ENCODE results near the gene GEMIN5. TPM values are rescaled to one million over a fixed set of nuclear protein-coding genes. Genes with fewer than 3 reads are reported as not detected.

Gene GEMIN5
- total RNA-seq, 1 donor from 2014 or later: 14.8 TPM

DNA sequence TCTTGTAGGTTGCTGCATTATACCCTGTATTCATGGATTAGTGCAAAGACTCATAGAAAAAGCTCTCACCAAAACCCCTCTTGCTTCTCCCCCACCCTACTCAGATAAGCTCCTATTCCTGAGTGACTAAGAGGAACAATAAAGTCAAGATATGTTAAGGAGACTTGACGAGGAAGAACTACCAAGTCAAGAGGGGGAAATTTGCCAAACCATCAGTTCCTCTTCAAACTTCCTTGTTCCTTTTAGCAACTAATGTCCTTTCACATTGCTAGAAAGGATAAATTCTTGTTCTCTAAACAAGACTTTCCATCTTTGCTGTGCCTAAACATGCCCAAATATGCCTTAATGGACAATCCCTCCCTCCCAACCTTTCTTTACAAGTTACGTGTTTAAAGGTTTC is 52.6 kb downstream of the GEMIN5 start:
- Histone ChIP-seq H3K79me2 (ENCODE audit: insufficient read depth, low read length) (no peaks in the 10 kb centered on the region), H3K4me2 (ENCODE audit: low read length) (no peak overlapping the region), H3K36me3 (ENCODE audit: insufficient read depth, low read length) (peaks cover 34% of the 10 kb centered on the region), H4K20me1 (ENCODE audit: insufficient read depth, low read length) (no peaks in the 10 kb centered on the region), H3K9ac (ENCODE audit: low read length) (no peak overlapping the region), H3K9me3 (ENCODE audit: insufficient read depth, low read depth, low read length) (peaks cover 15% of the 10 kb centered on the region), H3K4me1 (ENCODE audit: insufficient read depth, low read length) (no peaks in the 10 kb centered on the region), H3K27ac (ENCODE audit: low read depth, low read length) (no peak overlapping the region), H2AFZ (ENCODE audit: low read depth, low read length) (no peak overlapping the region), H3K4me3 (ENCODE audit: insufficient read depth, low read depth, low read length) (no peak overlapping the region), H3K27me3 (ENCODE audit: insufficient read depth, low read length) (no peaks in the 10 kb centered on the region)
- H3K9me3 Mint-ChIP-seq (ENCODE audit: unreplicated experiment): peaks cover 31% of the 10 kb centered on the region
- H3K36me3 Mint-ChIP-seq (ENCODE audit: low read depth, unreplicated experiment): peaks cover 58% of the 10 kb centered on the region
- no peak overlapping the region for H3K4me3 Mint-ChIP-seq (ENCODE audit: unreplicated experiment)
- TF ChIP-seq EZH2 (IDR thresholded peaks at IDR 0.05; ENCODE audit: insufficient read depth, low read length): no peak
- TF ChIP-seq, protein P1, sequence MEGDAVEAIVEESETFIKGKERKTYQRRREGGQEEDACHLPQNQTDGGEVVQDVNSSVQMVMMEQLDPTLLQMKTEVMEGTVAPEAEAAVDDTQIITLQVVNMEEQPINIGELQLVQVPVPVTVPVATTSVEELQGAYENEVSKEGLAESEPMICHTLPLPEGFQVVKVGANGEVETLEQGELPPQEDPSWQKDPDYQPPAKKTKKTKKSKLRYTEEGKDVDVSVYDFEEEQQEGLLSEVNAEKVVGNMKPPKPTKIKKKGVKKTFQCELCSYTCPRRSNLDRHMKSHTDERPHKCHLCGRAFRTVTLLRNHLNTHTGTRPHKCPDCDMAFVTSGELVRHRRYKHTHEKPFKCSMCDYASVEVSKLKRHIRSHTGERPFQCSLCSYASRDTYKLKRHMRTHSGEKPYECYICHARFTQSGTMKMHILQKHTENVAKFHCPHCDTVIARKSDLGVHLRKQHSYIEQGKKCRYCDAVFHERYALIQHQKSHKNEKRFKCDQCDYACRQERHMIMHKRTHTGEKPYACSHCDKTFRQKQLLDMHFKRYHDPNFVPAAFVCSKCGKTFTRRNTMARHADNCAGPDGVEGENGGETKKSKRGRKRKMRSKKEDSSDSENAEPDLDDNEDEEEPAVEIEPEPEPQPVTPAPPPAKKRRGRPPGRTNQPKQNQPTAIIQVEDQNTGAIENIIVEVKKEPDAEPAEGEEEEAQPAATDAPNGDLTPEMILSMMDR (IDR thresholded peaks at IDR 0.05; ENCODE audit: insufficient read depth, low read depth, low read length): no peak
- no peaks in the 10 kb centered on the region for H3K27me3 Mint-ChIP-seq (ENCODE audit: low read depth, unreplicated experiment)
- DNase-seq (ENCODE audit: low read depth) (no peak), FAIRE-seq (no peak)
- H3K27ac Mint-ChIP-seq (ENCODE audit: unreplicated experiment): no peak overlapping the region
- H3K4me1 Mint-ChIP-seq (ENCODE audit: low read depth, unreplicated experiment): no peaks in the 10 kb centered on the region

DNA sequence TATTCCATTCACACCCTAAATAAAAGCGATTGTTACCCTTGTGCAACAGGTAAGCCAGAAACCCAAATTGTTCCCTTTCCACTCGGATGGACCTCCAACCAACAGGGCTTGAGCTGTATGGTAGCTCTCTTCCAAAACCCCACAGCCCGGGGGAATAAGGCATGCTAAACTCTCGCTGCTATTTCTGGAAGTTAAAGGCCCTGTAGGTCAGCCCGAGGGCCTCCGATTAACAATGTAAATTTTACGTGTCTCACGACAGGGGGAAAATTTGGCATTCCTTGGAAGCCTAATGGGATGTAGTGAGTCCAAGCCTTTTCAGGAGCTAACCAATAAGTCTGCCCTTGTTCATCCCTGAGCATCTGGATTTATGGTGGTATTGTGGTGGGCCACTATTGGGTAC is 53.6 kb downstream of the GEMIN5 start:
- Histone ChIP-seq H3K36me3 (ENCODE audit: insufficient read depth, low read length) (peaks cover 28% of the 10 kb centered on the region), H2AFZ (ENCODE audit: low read depth, low read length) (no peak overlapping the region), H3K9ac (ENCODE audit: low read length) (no peak overlapping the region), H3K4me3 (ENCODE audit: insufficient read depth, low read depth, low read length) (no peak overlapping the region), H3K79me2 (ENCODE audit: insufficient read depth, low read length) (no peaks in the 10 kb centered on the region), H3K9me3 (ENCODE audit: insufficient read depth, low read depth, low read length) (peaks cover 15% of the 10 kb centered on the region), H3K4me1 (ENCODE audit: insufficient read depth, low read length) (no peaks in the 10 kb centered on the region), H3K27me3 (ENCODE audit: insufficient read depth, low read length) (no peaks in the 10 kb centered on the region), H3K27ac (ENCODE audit: low read depth, low read length) (no peak overlapping the region), H4K20me1 (ENCODE audit: insufficient read depth, low read length) (no peaks in the 10 kb centered on the region), H3K4me2 (ENCODE audit: low read length) (no peak overlapping the region)
- H3K4me3 Mint-ChIP-seq (ENCODE audit: unreplicated experiment): no peak overlapping the region
- H3K27me3 Mint-ChIP-seq (ENCODE audit: low read depth, unreplicated experiment): no peaks in the 10 kb centered on the region
- no peaks in the 10 kb centered on the region for H3K4me1 Mint-ChIP-seq (ENCODE audit: low read depth, unreplicated experiment)
- FAIRE-seq (no peak), DNase-seq (ENCODE audit: low read depth) (no peak)
- peaks cover 57% of the 10 kb centered on the region for H3K36me3 Mint-ChIP-seq (ENCODE audit: low read depth, unreplicated experiment)
- no peak overlapping the region for H3K27ac Mint-ChIP-seq (ENCODE audit: unreplicated experiment)
- peaks cover 37% of the 10 kb centered on the region for H3K9me3 Mint-ChIP-seq (ENCODE audit: unreplicated experiment)
- no peak for TF ChIP-seq EZH2 (IDR thresholded peaks at IDR 0.05; ENCODE audit: insufficient read depth, low read length)
- TF ChIP-seq, protein P1 (IDR thresholded peaks at IDR 0.05; ENCODE audit: insufficient read depth, low read depth, low read length): no peak

- TF ChIP-seq, protein P1 (IDR thresholded peaks at IDR 0.05; ENCODE audit: insufficient read depth, low read depth, low read length): no peak
- TF ChIP-seq EZH2 (IDR thresholded peaks at IDR 0.05; ENCODE audit: insufficient read depth, low read length): no peak
- H4K20me1 ChIP-seq (ENCODE audit: insufficient read depth, low read length): no peaks in the 10 kb centered on the region
- no peak overlapping the region for H3K27ac Mint-ChIP-seq (ENCODE audit: unreplicated experiment)
- H3K9ac ChIP-seq (ENCODE audit: low read length): no peak overlapping the region
- H3K79me2 ChIP-seq (ENCODE audit: insufficient read depth, low read length): no peaks in the 10 kb centered on the region
- FAIRE-seq (no peak), DNase-seq (ENCODE audit: low read depth) (no peak)
- no peaks in the 10 kb centered on the region for H3K4me1 Mint-ChIP-seq (ENCODE audit: low read depth, unreplicated experiment)
- H3K9me3 ChIP-seq (ENCODE audit: insufficient read depth, low read depth, low read length): peaks cover 24% of the 10 kb centered on the region
- no peak overlapping the region for H3K4me3 ChIP-seq (ENCODE audit: insufficient read depth, low read depth, low read length)
- peaks cover 16% of the 10 kb centered on the region for H3K36me3 ChIP-seq (ENCODE audit: insufficient read depth, low read length)
- H3K36me3 Mint-ChIP-seq (ENCODE audit: low read depth, unreplicated experiment): peaks cover 53% of the 10 kb centered on the region
- H3K4me3 Mint-ChIP-seq (ENCODE audit: unreplicated experiment): no peak overlapping the region
- H3K27ac ChIP-seq (ENCODE audit: low read depth, low read length): no peak overlapping the region
- H3K4me1 ChIP-seq (ENCODE audit: insufficient read depth, low read length): no peaks in the 10 kb centered on the region
- H3K4me2 ChIP-seq (ENCODE audit: low read length): no peak overlapping the region
- no peak overlapping the region for H2AFZ ChIP-seq (ENCODE audit: low read depth, low read length)
- no peaks in the 10 kb centered on the region for H3K27me3 ChIP-seq (ENCODE audit: insufficient read depth, low read length)
- H3K9me3 Mint-ChIP-seq (ENCODE audit: unreplicated experiment): peaks cover 46% of the 10 kb centered on the region
- no peaks in the 10 kb centered on the region for H3K27me3 Mint-ChIP-seq (ENCODE audit: low read depth, unreplicated experiment)
Observed at GRCh38 chr5:154881986-154882385, 56.0 kb downstream of the GEMIN5 start.

All from astrocyte (in vitro differentiated cells and primary cell).